ENCODE measurements around the gene FHDC1. TPM values are rescaled to one million over a fixed set of nuclear protein-coding genes. Genes with fewer than 3 reads are reported as not detected.

FHDC1 gene
- total RNA-seq, 1 donor from 2014 or later, result 22.3 TPM

GRCh38 chr4:152988721-152989553, 52.8 kb downstream of the FHDC1 start:
- no peaks in the 10 kb centered on the region for H3K36me3 Mint-ChIP-seq (ENCODE audit: unreplicated experiment)
- TF ChIP-seq CTCF (IDR thresholded peaks at IDR 0.05), result no peak
- DNase-seq (ENCODE audit: extremely low spot score, unreplicated experiment), result no peak
- no peak overlapping the region for H3K27ac Mint-ChIP-seq (ENCODE audit: unreplicated experiment)
- no peaks in the 10 kb centered on the region for H3K9me3 Mint-ChIP-seq (ENCODE audit: unreplicated experiment)
- no peak overlapping the region for H3K4me3 Mint-ChIP-seq (ENCODE audit: unreplicated experiment)
- peaks cover 4% of the 10 kb centered on the region for H3K4me1 Mint-ChIP-seq (ENCODE audit: unreplicated experiment)
- no peaks in the 10 kb centered on the region for H3K27me3 Mint-ChIP-seq (ENCODE audit: unreplicated experiment)

DNA sequence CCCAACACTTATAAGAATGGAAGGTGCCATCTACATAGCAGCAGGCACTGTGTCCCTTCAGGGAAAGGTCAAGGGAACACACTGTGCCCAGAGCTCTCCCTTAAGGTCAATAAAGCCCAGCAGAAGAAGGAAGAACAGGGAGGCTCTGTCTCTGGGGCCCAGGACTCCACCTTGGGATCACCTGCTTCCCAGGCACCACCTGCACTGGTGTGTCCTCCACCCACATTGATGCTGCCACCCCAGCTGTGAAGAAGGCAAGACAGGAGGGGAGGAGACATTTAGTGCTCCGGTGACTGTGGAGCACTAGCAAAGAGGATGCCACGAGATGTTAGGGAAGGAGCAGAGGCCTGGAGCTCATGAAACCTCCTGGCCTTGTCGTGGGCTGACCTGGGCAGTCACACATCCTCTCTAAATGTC, 53.4 kb downstream of the FHDC1 start:
- Mint-ChIP-seq H3K4me1 (ENCODE audit: unreplicated experiment) (no peaks in the 10 kb centered on the region), H3K27ac (ENCODE audit: unreplicated experiment) (no peak overlapping the region), H3K9me3 (ENCODE audit: unreplicated experiment) (no peaks in the 10 kb centered on the region), H3K36me3 (ENCODE audit: unreplicated experiment) (no peaks in the 10 kb centered on the region), H3K4me3 (ENCODE audit: unreplicated experiment) (no peak overlapping the region), H3K27me3 (ENCODE audit: unreplicated experiment) (no peaks in the 10 kb centered on the region)
- DNase-seq (ENCODE audit: extremely low spot score, unreplicated experiment), result no peak
- TF ChIP-seq CTCF (IDR thresholded peaks at IDR 0.05), result no peak

GRCh38 chr4:152990471-152991131, 54.5 kb downstream of the FHDC1 start:
- no peak for DNase-seq (ENCODE audit: extremely low spot score, unreplicated experiment)
- Mint-ChIP-seq H3K9me3 (ENCODE audit: unreplicated experiment) (no peaks in the 10 kb centered on the region), H3K4me1 (ENCODE audit: unreplicated experiment) (no peaks in the 10 kb centered on the region), H3K4me3 (ENCODE audit: unreplicated experiment) (no peak overlapping the region), H3K27ac (ENCODE audit: unreplicated experiment) (no peak overlapping the region), H3K36me3 (ENCODE audit: unreplicated experiment) (no peaks in the 10 kb centered on the region), H3K27me3 (ENCODE audit: unreplicated experiment) (no peaks in the 10 kb centered on the region)
- TF ChIP-seq CTCF (IDR thresholded peaks at IDR 0.05), result no peak

- Mint-ChIP-seq H3K4me3 (ENCODE audit: unreplicated experiment) (no peak overlapping the region), H3K4me1 (ENCODE audit: unreplicated experiment) (peaks cover 5% of the 10 kb centered on the region), H3K27me3 (ENCODE audit: unreplicated experiment) (no peaks in the 10 kb centered on the region), H3K9me3 (ENCODE audit: unreplicated experiment) (no peaks in the 10 kb centered on the region), H3K27ac (ENCODE audit: unreplicated experiment) (no peak overlapping the region), H3K36me3 (ENCODE audit: unreplicated experiment) (no peaks in the 10 kb centered on the region)
- no peak for TF ChIP-seq CTCF (IDR thresholded peaks at IDR 0.05)
- DNase-seq (ENCODE audit: extremely low spot score, unreplicated experiment), result no peak
These were observed 55.3 kb downstream of the FHDC1 start for GRCh38 chr4:152991398-152991797.

GRCh38 chr4:152992027-152992426, 55.9 kb downstream of the FHDC1 start:
- Mint-ChIP-seq H3K4me3 (ENCODE audit: unreplicated experiment) (no peak overlapping the region), H3K36me3 (ENCODE audit: unreplicated experiment) (no peaks in the 10 kb centered on the region), H3K4me1 (ENCODE audit: unreplicated experiment) (peaks cover 5% of the 10 kb centered on the region), H3K27ac (ENCODE audit: unreplicated experiment) (no peak overlapping the region), H3K9me3 (ENCODE audit: unreplicated experiment) (no peaks in the 10 kb centered on the region), H3K27me3 (ENCODE audit: unreplicated experiment) (no peaks in the 10 kb centered on the region)
- no peak for DNase-seq (ENCODE audit: extremely low spot score, unreplicated experiment)
- TF ChIP-seq CTCF (IDR thresholded peaks at IDR 0.05), result no peak

Measured in osteocyte (in vitro differentiated cells).